ENCODE measurements around the gene AP1G1.

DNA sequence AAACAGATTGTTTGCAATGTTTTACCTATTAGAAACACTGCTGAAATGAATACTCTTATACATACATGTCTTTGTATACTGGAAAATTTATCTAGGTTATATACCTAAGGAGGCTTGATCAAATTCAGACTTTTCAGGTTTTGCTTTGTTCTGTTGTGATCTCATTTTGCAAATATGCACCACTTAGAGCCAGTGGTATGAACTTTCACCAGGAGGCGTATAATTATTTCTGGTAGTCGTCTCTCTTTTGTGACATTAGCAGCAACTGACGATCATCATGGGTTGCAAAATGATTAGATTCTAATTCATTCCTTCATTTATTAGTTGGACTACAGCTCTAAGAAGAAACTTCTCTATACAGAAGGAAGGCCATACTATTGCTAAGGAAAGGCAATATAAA lies 26.9 kb downstream of the AP1G1 start:
- TF ChIP-seq, protein P1, sequence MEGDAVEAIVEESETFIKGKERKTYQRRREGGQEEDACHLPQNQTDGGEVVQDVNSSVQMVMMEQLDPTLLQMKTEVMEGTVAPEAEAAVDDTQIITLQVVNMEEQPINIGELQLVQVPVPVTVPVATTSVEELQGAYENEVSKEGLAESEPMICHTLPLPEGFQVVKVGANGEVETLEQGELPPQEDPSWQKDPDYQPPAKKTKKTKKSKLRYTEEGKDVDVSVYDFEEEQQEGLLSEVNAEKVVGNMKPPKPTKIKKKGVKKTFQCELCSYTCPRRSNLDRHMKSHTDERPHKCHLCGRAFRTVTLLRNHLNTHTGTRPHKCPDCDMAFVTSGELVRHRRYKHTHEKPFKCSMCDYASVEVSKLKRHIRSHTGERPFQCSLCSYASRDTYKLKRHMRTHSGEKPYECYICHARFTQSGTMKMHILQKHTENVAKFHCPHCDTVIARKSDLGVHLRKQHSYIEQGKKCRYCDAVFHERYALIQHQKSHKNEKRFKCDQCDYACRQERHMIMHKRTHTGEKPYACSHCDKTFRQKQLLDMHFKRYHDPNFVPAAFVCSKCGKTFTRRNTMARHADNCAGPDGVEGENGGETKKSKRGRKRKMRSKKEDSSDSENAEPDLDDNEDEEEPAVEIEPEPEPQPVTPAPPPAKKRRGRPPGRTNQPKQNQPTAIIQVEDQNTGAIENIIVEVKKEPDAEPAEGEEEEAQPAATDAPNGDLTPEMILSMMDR (conservative IDR thresholded peaks at IDR 0.05; ENCODE audit: low read length): no peak
- TF ChIP-seq EZH2phosphoT487 (IDR thresholded peaks at IDR 0.05; ENCODE audit: borderline replicate concordance, low read depth, low read length): no peak

Measured in OCI-LY7 (cell line).